HK-2 (cell line): Measurements from ENCODE around the gene MRPS15.
"Not testable (repeated sequence)": the region's sequence is repeated elsewhere in the genome, so short reads cannot be mapped to it uniquely, and the experiment has no call there.

ENCODE experiments used
- DNase-seq: peaks from one replicate; pipeline ENCODE4 v3.0.0-alpha.2; 2018; ENCODE audit not compliant: unreplicated experiment

Gene MRPS15

GRCh38 chr1:36484099-36484498 is 19.9 kb upstream of the MRPS15 start:
- no peak for DNase-seq

- DNase-seq: no peak
Measured at GRCh38 chr1:36482724-36483388, 18.7 kb upstream of the MRPS15 start, which contains the start of gene CSF3R. TSS of gene CSF3R (minus strand) at chr1:36482913. CDS start at chr1:36479496, 3,417 bp downstream.

- no peak for DNase-seq
Measured at GRCh38 chr1:36481771-36482723, 17.9 kb upstream of the MRPS15 start.

- no peak for DNase-seq
Measured at GRCh38 chr1:36481091-36481490, 16.9 kb upstream of the MRPS15 start.

- no peak for DNase-seq
Measured at GRCh38 chr1:36480161-36480560, 16.0 kb upstream of the MRPS15 start.

- DNase-seq: no peak
Measured at GRCh38 chr1:36479505-36480051, 15.4 kb upstream of the MRPS15 start.

GRCh38 chr1:36477615-36478014 is 13.4 kb upstream of the MRPS15 start:
- DNase-seq: not testable (repeated sequence)

GRCh38 chr1:36476945-36477344 is 12.8 kb upstream of the MRPS15 start:
- no peak for DNase-seq

GRCh38 chr1:36475910-36476604 is 11.9 kb upstream of the MRPS15 start:
- no peak for DNase-seq

GRCh38 chr1:36475341-36475740 is 11.2 kb upstream of the MRPS15 start:
- no peak for DNase-seq

- DNase-seq: no peak
Measured at GRCh38 chr1:36472656-36473055, 8.5 kb upstream of the MRPS15 start.

- no peak for DNase-seq
Measured at GRCh38 chr1:36471830-36472641, 7.9 kb upstream of the MRPS15 start.

GRCh38 chr1:36469163-36469562 is 5.0 kb upstream of the MRPS15 start:
- DNase-seq: no peak

- no peak for DNase-seq
Measured at GRCh38 chr1:36467700-36468455, 3.7 kb upstream of the MRPS15 start.

- no peak for DNase-seq
Measured at GRCh38 chr1:36467027-36467410, 2.8 kb upstream of the MRPS15 start.

GRCh38 chr1:36466370-36467026 is 2.3 kb upstream of the MRPS15 start:
- DNase-seq: no peak

GRCh38 chr1:36465731-36466369 is 1.7 kb upstream of the MRPS15 start:
- DNase-seq: no peak

GRCh38 chr1:36464605-36465393 is 615 bp upstream of the MRPS15 start:
- DNase-seq: no peak

GRCh38 chr1:36463463-36463802 is 751 bp downstream of the MRPS15 start:
- DNase-seq: no peak
